Smooth muscle cell (in vitro differentiated cells): ENCODE measurements around the gene VEGFB. TPM values are rescaled to one million over a fixed set of nuclear protein-coding genes. Genes with fewer than 3 reads are reported as not detected.

ENCODE experiments used
- DNase-seq: peaks from one replicate; lab custom pipeline; 2025; ENCODE audit not compliant: unreplicated experiment; lab: John Stamatoyannopoulos, UW
- H2AFZ ChIP-seq: fragments of 200-600 bp; sonication (generic); 2 replicates; pipeline ENCODE4 v1.6.0; 2016; ENCODE audit warnings: antibody characterized with exemption, low read depth, mild to moderate bottlenecking
- H3F3A ChIP-seq: fragments of 200-600 bp; sonication (generic); 2 replicates; pipeline ENCODE4 v1.6.0; 2017; ENCODE audit warnings: antibody characterized with exemption, low read depth
- H3K27ac ChIP-seq: fragments of 200-600 bp; sonication (generic); 2 replicates; pipeline ENCODE4 v1.5.1; 2016; ENCODE audit warnings: low read depth, mild to moderate bottlenecking
- H3K27me3 ChIP-seq: fragments of 200-600 bp; sonication (generic); 2 replicates; pipeline ENCODE4 v1.6.1; 2016; ENCODE audit warnings: low read depth, mild to moderate bottlenecking
- H3K36me3 ChIP-seq: fragments of 200-600 bp; sonication (generic); 2 replicates; pipeline ENCODE4 v1.5.1; 2016; ENCODE audit warnings: low read depth
- H3K4me1 ChIP-seq: fragments of 200-600 bp; sonication (generic); 2 replicates; pipeline ENCODE4 v1.5.1; 2016; ENCODE audit warnings: low read depth
- H3K4me2 ChIP-seq: fragments of 200-600 bp; sonication (generic); 2 replicates; pipeline ENCODE4 v1.6.0; 2016; ENCODE audit warnings: mild to moderate bottlenecking
- H3K4me3 ChIP-seq: fragments of 200-600 bp; sonication (generic); 2 replicates; pipeline ENCODE4 v1.5.1; 2016; ENCODE audit warnings: mild to moderate bottlenecking
- H3K79me2 ChIP-seq: fragments of 200-600 bp; sonication (generic); 2 replicates; pipeline ENCODE4 v1.6.0; 2016; ENCODE audit warnings: low read depth, mild to moderate bottlenecking
- H3K9ac ChIP-seq: fragments of 200-600 bp; sonication (generic); 2 replicates; pipeline ENCODE4 v1.6.0; 2016; ENCODE audit warnings: low read depth
- H3K9me3 ChIP-seq: fragments of 200-600 bp; sonication (generic); replicated peaks from 2 replicates; pipeline ENCODE4 v1.5.1; 2016; ENCODE audit warnings: low read depth
- H4K20me1 ChIP-seq: fragments of 200-600 bp; sonication (generic); 2 replicates; pipeline ENCODE4 v1.6.0; 2016; ENCODE audit warnings: low read depth
- CTCF ChIP-seq: fragments of 200-600 bp; sonication (generic); IDR thresholded peaks from 2 replicates; pipeline ENCODE4 v1.5.1; 2017; ENCODE audit warnings: borderline replicate concordance, mild to moderate bottlenecking, antibody characterized with exemption; ENCODE audit not compliant: insufficient read depth, poor library complexity, severe bottlenecking
- WGBS: methylation state at CpG from one replicate; pipeline ENCODE4 v1.1.7; 2016; ENCODE audit warnings: low lambda C conversion rate; 5-methylcytosine and 5-hydroxymethylcytosine counted together
- polyA plus RNA-seq: library from polyadenylated mRNA; unstranded; fragments of >200 nt; fragmentation: Nextera tagmentation; extraction: Ambion mirVana; gene quantifications from 2 replicates; pipeline ENCODE4 v1.2.1, GENCODE V29; 2016
- total RNA-seq: library from RNA; depleted of rRNA; stranded (reverse); fragments of >200 nt; gene quantifications from 2 replicates; pipeline ENCODE4 v1.2.3, GENCODE V29; 2014

VEGFB gene
- total and polyA plus RNA-seq, 2 experiments from 2014 or later: 27.9 to 96.5 TPM

GRCh38 chr11:64284962-64285884 lies 50.8 kb downstream of the VEGFB start, which contains the start of gene GPR137:
Gene GPR137 (plus strand): TSS chr11:64285848. CDS start chr11:64286525, 677 bp downstream.
- peak within 1 kb of the TSS; percentile 92 for H3K4me3 ChIP-seq
- H3F3A ChIP-seq: no peaks in the 10 kb centered on the region
- peaks cover 7% of the 10 kb centered on the region for H3K27me3 ChIP-seq
- peaks cover 11% of the 10 kb centered on the region for H3K4me1 ChIP-seq
- H3K4me2 ChIP-seq: peak within 1 kb of the TSS; percentile 91
- under 1% methylated on average over 47 of the region's 102 CpGs for WGBS
- H3K9me3 ChIP-seq: no peaks in the 10 kb centered on the region
- H4K20me1 ChIP-seq: peaks cover 4% of the 10 kb centered on the region
- no peak for TF ChIP-seq CTCF
- peak within 1 kb of the TSS; percentile 91 for H3K27ac ChIP-seq
- H3K36me3 ChIP-seq: no peaks in the 10 kb centered on the region
- peak within 1 kb of the TSS; percentile 93 for H3K9ac ChIP-seq
- peak within 1 kb of the TSS; percentile 56 for H2AFZ ChIP-seq
- peaks cover 15% of the 10 kb centered on the region for H3K79me2 ChIP-seq
- peak; percentile 95 for DNase-seq

GRCh38 chr11:64285885-64286800 lies 51.8 kb downstream of the VEGFB start:
- Histone ChIP-seq H3F3A (no peaks in the 10 kb centered on the region), H4K20me1 (peaks cover 10% of the 10 kb centered on the region), H3K9me3 (no peaks in the 10 kb centered on the region), H3K27me3 (peaks cover 16% of the 10 kb centered on the region), H3K36me3 (no peaks in the 10 kb centered on the region), H2AFZ (no peak overlapping the region), H3K79me2 (peaks cover 15% of the 10 kb centered on the region), H3K4me3 (peak overlapping the region; percentile 92), H3K27ac (no peak overlapping the region), H3K4me2 (peak overlapping the region; percentile 91), H3K9ac (peak overlapping the region; percentile 93), H3K4me1 (peaks cover 11% of the 10 kb centered on the region)
- WGBS: 36% methylated on average over 37 of the region's 40 CpGs
- TF ChIP-seq CTCF: no peak
- no peak for DNase-seq

- Histone ChIP-seq H3F3A (no peaks in the 10 kb centered on the region), H2AFZ (no peak overlapping the region), H3K9ac (no peak overlapping the region), H3K79me2 (peaks cover 15% of the 10 kb centered on the region), H3K4me1 (peaks cover 11% of the 10 kb centered on the region), H3K9me3 (no peaks in the 10 kb centered on the region), H4K20me1 (peaks cover 10% of the 10 kb centered on the region), H3K4me3 (no peak overlapping the region), H3K27me3 (peaks cover 23% of the 10 kb centered on the region), H3K27ac (no peak overlapping the region), H3K36me3 (no peaks in the 10 kb centered on the region), H3K4me2 (peak overlapping the region; percentile 91)
- 96% methylated on average over 9 of the region's 9 CpGs for WGBS
- TF ChIP-seq CTCF: no peak
- DNase-seq: no peak
Measured at GRCh38 chr11:64286801-64287159, 52.4 kb downstream of the VEGFB start.
